ENCODE data around the gene PRRC2B. TPM values are rescaled to one million over a fixed set of nuclear protein-coding genes. Genes with fewer than 3 reads are reported as not detected.
A peak's percentile ranks its signal among the peaks of the same experiment; 100 is the strongest.

The PRRC2B gene
- total and polyA plus RNA-seq, 2 of the 13 experiments (the other 11 are each of a cell fraction or from before 2014, with no cell fraction given) = 20.8 to 37.4 TPM

- TF ChIP-seq, protein P1, sequence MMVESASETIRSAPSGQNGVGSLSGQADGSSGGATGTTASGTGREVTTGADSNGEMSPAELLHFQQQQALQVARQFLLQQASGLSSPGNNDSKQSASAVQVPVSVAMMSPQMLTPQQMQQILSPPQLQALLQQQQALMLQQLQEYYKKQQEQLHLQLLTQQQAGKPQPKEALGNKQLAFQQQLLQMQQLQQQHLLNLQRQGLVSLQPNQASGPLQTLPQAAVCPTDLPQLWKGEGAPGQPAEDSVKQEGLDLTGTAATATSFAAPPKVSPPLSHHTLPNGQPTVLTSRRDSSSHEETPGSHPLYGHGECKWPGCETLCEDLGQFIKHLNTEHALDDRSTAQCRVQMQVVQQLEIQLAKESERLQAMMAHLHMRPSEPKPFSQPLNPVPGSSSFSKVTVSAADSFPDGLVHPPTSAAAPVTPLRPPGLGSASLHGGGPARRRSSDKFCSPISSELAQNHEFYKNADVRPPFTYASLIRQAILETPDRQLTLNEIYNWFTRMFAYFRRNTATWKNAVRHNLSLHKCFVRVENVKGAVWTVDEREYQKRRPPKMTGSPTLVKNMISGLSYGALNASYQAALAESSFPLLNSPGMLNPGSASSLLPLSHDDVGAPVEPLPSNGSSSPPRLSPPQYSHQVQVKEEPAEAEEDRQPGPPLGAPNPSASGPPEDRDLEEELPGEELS (CRISPR knock-in tag; IDR thresholded peaks at IDR 0.05) = peak; percentile 46; the same call in 1 of the 2 replicates
- no peak for TF ChIP-seq HMGXB3 (CRISPR knock-in tag; IDR thresholded peaks at IDR 0.05; ENCODE audit: borderline replicate concordance)
- TF ChIP-seq CENPT (CRISPR knock-in tag; IDR thresholded peaks at IDR 0.05; ENCODE audit: low read depth) = no peak
- no peak for TF ChIP-seq NFKBIZ (CRISPR knock-in tag; IDR thresholded peaks at IDR 0.05)
Measured at GRCh38 chr9:131420980-131421624, 27.2 kb downstream of the PRRC2B start (continued).

DNA sequence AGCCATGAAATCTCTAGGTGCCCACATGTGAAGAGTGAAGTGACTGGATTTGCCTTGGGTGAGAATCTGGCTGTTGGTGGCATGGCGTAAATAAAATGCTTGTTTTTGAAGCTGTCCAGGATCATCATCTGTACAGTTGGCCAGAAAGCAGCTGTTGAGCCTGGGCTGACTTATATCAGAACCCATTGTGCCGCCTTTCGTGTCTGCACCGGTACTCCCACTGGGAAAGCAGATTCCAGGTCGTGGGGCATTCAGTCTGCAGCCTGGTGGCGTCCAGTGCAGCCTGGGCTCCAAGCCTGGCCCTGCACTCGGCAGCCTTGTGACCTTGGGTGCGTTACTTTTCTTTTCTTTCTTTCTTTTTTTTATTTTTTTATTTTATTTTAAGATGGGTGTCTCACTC lies 27.8 kb downstream of the PRRC2B start:
- H3K9ac ChIP-seq (ENCODE audit: insufficient read depth, low read depth, low read length) = no peak overlapping the region
- POLR2A ChIA-PET = interaction anchor here (0.5 kb wide), 1 partner anchor 265 kb away, joined by 3 read pairs; no protein-coding TSS in a partner anchor
- H2AFZ ChIP-seq (ENCODE audit: low read length) = no peak overlapping the region
- H3K4me1 ChIP-seq (ENCODE audit: insufficient read depth, low read length) = peaks cover 77% of the 10 kb centered on the region
- H3K9me3 ChIP-seq (ENCODE audit: low read length) = no peaks in the 10 kb centered on the region
- no peak for DNase-seq (ENCODE audit: low spot score)
- no peak overlapping the region for H3K27ac ChIP-seq (ENCODE audit: extremely low read length, insufficient read depth, low read length)
- H4K20me1 ChIP-seq (ENCODE audit: insufficient read depth, low read length) = peaks cover 91% of the 10 kb centered on the region
- 94% methylated on average over 8 of the region's 8 CpGs for WGBS (ENCODE audit: low lambda C conversion rate)
- ATAC-seq = no peak
- no peak overlapping the region for H3K4me3 ChIP-seq (replicated peaks in 1 of 3; ENCODE audit: insufficient read depth in 1 of 3, low read depth in 2 of 3, low read length in 3 of 3)
- no peaks in the 10 kb centered on the region for H3K27me3 ChIP-seq (ENCODE audit: control insufficient read depth in 1 of 2, insufficient read depth in 2 of 2, low read length in 2 of 2)
- H3K36me3 ChIP-seq (replicated peaks in 1 of 2; ENCODE audit: control insufficient read depth in 1 of 2, insufficient read depth in 2 of 2, low read length in 2 of 2) = peaks cover 6 to 22% of the 10 kb centered on the region in 2 experiments; a peak in 4 of 5 replicates
- H3K79me2 ChIP-seq (ENCODE audit: insufficient read depth, low read length) = peaks cover 98% of the 10 kb centered on the region
- no peak overlapping the region for H3K4me2 ChIP-seq (ENCODE audit: low read depth, low read length)
- CTCF ChIA-PET (ENCODE audit: low intra/inter-chr PET ratio, low total read pairs) = no interaction called here
- BruUV-seq (replicated peaks) = no TSS peak
- FAIRE-seq = no peak
- intact Hi-C loops (cut with micrococcal nuclease; ENCODE audit: unreplicated experiment) = no loop called here
- in situ Hi-C loops (cut with HindIII; ENCODE audit: extremely low pct_ligation_motif_present, low pct_unique_long_range_greater_than_20kb) = no loop called here
- TF ChIP-seq TRIM22 (IDR thresholded peaks at IDR 0.05) (no peak), ZNF567 (CRISPR knock-in tag; IDR thresholded peaks at IDR 0.05; ENCODE audit: borderline replicate concordance) (no peak), HNF4A (CRISPR knock-in tag; IDR thresholded peaks at IDR 0.05) (no peak), MEF2D (CRISPR knock-in tag; IDR thresholded peaks at IDR 0.05) (no peak), ZNF570 (CRISPR knock-in tag; IDR thresholded peaks at IDR 0.05; ENCODE audit: borderline replicate concordance) (no peak), GATAD2A (CRISPR knock-in tag; IDR thresholded peaks at IDR 0.05) (no peak)
- TF ChIP-seq, protein P2, sequence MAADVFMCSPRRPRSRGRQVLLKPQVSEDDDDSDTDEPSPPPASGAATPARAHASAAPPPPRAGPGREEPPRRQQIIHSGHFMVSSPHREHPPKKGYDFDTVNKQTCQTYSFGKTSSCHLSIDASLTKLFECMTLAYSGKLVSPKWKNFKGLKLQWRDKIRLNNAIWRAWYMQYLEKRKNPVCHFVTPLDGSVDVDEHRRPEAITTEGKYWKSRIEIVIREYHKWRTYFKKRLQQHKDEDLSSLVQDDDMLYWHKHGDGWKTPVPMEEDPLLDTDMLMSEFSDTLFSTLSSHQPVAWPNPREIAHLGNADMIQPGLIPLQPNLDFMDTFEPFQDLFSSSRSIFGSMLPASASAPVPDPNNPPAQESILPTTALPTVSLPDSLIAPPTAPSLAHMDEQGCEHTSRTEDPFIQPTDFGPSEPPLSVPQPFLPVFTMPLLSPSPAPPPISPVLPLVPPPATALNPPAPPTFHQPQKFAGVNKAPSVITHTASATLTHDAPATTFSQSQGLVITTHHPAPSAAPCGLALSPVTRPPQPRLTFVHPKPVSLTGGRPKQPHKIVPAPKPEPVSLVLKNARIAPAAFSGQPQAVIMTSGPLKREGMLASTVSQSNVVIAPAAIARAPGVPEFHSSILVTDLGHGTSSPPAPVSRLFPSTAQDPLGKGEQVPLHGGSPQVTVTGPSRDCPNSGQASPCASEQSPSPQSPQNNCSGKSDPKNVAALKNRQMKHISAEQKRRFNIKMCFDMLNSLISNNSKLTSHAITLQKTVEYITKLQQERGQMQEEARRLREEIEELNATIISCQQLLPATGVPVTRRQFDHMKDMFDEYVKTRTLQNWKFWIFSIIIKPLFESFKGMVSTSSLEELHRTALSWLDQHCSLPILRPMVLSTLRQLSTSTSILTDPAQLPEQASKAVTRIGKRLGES (CRISPR knock-in tag; IDR thresholded peaks at IDR 0.05; ENCODE audit: borderline replicate concordance) = no peak
